PC-3 (cell line): ENCODE measurements around the gene HIVEP3. TPM values are rescaled to one million over a fixed set of nuclear protein-coding genes. Genes with fewer than 3 reads are reported as not detected.

Experiments used
- ATAC-seq: fragments of 200-7000 bp; cut with Tn5 transposase; 2 replicates; pipeline ENCODE4 v1.9.1; 2020; ENCODE audit warnings: mild to moderate bottlenecking, moderate library complexity
- BruUV-seq: library from RNA; stranded (reverse); fragments of 400-500 nt; replicated peaks from 2 replicates; lab custom pipeline; 2021; lab: Mats Ljungman, UMichigan
- CTCF ChIA-PET: fragments of 300-600 bp; sonication (Branson Sonifier 250); formaldehyde crosslinking; loops from one replicate; lab custom pipeline; 2022; ENCODE audit warnings: antibody characterized with exemption; lab: Charles Lee
- POLR2A ChIA-PET: fragments of 300-600 bp; sonication (Branson Sonifier 250); formaldehyde crosslinking; loops from one replicate; lab custom pipeline; 2022; ENCODE audit warnings: antibody characterized with exemption; ENCODE audit not compliant: unreplicated experiment; lab: Charles Lee
- DNase-seq: peaks from one replicate; pipeline ENCODE4 v3.0.0-alpha.2; 2015
- H2AFZ ChIP-seq: fragments of 300-600 bp; sonication (generic); 2 replicates; pipeline ENCODE4 v1.6.0; 2016; ENCODE audit warnings: antibody characterized with exemption, low read length
- H3F3A ChIP-seq: fragments of 300-600 bp; sonication (generic); one replicate; pipeline ENCODE4 v1.6.0; 2017; ENCODE audit warnings: antibody characterized with exemption, low read length, control low read depth, mild to moderate bottlenecking; ENCODE audit not compliant: unreplicated experiment
- H3K27ac ChIP-seq: fragments of 300-600 bp; sonication (generic); 2 replicates; pipeline ENCODE4 v1.5.1; 2016; ENCODE audit warnings: mild to moderate bottlenecking, low read length
- H3K27me3 ChIP-seq: fragments of 300-600 bp; sonication (generic); 2 replicates; pipeline ENCODE4 v1.6.1; 2016; ENCODE audit warnings: low read length, mixed read lengths
- H3K36me3 ChIP-seq: fragments of 300-600 bp; sonication (generic); 2 replicates; pipeline ENCODE4 v1.6.1; 2016; ENCODE audit warnings: low read depth, mixed run types, low read length, mixed read lengths
- H3K4me1 ChIP-seq: fragments of 300-600 bp; sonication (generic); 2 replicates; pipeline ENCODE4 v1.5.1; 2016; ENCODE audit warnings: low read length; ENCODE audit not compliant: insufficient read depth
- H3K4me2 ChIP-seq: fragments of 300-600 bp; sonication (generic); 2 replicates; pipeline ENCODE4 v1.6.0; 2016; ENCODE audit warnings: low read length
- H3K4me3 ChIP-seq: fragments of 300-600 bp; sonication (generic); 2 replicates; pipeline ENCODE4 v1.5.1; 2016; ENCODE audit warnings: mild to moderate bottlenecking, low read length, mixed read lengths
- H3K79me2 ChIP-seq: fragments of 300-600 bp; sonication (generic); 2 replicates; pipeline ENCODE4 v1.6.1; 2017; ENCODE audit warnings: low read length, mixed read lengths
- H3K9ac ChIP-seq: fragments of 300-600 bp; sonication (generic); 2 replicates; pipeline ENCODE4 v1.6.0; 2016; ENCODE audit warnings: mild to moderate bottlenecking, low read length
- H3K9me2 ChIP-seq: fragments of 300-600 bp; sonication (generic); replicated peaks from 2 replicates; pipeline ENCODE4 v1.6.1; 2016; ENCODE audit warnings: mixed run types, low read length, mixed read lengths
- H3K9me3 ChIP-seq: fragments of 300-600 bp; sonication (generic); 2 replicates; pipeline ENCODE4 v1.6.1; 2016; ENCODE audit warnings: low read length, mixed read lengths
- H4K20me1 ChIP-seq: fragments of 300-600 bp; sonication (generic); 2 replicates; pipeline ENCODE4 v1.6.1; 2016; ENCODE audit warnings: low read length, mixed read lengths
- EZH2 ChIP-seq: fragments of 300-600 bp; sonication (generic); IDR thresholded peaks from one replicate; pipeline ENCODE4 v1.6.1; 2017; ENCODE audit warnings: antibody characterized with exemption, mild to moderate bottlenecking, low read length; ENCODE audit not compliant: unreplicated experiment
- EZH2phosphoT487 ChIP-seq: fragments of 300-600 bp; sonication (generic); IDR thresholded peaks from 2 replicates; pipeline ENCODE4 v1.6.1; 2018; ENCODE audit warnings: mild to moderate bottlenecking, antibody characterized with exemption, low read length, borderline replicate concordance
- intact Hi-C: fragments of 100-400 bp; cut with micrococcal nuclease; formaldehyde crosslinking; loops from 2 replicates; pipeline ENCODE4 v1.9.0; 2023
- total RNA-seq: library from RNA; depleted of rRNA; stranded (reverse); fragments of >200 nt; gene quantifications from 2 replicates; pipeline ENCODE4 v1.2.3, GENCODE V29; 2014
- TF ChIP-seq, protein P1 (sequence below): fragments of 300-600 bp; sonication (generic); conservative IDR thresholded peaks from 2 replicates; pipeline ENCODE4 v1.5.1; 2017; ENCODE audit warnings: antibody characterized with exemption, low read depth, mild to moderate bottlenecking, low read length

The HIVEP3 gene
- total RNA-seq, 1 experiment from 2014 or later = 9.8 TPM

DNA sequence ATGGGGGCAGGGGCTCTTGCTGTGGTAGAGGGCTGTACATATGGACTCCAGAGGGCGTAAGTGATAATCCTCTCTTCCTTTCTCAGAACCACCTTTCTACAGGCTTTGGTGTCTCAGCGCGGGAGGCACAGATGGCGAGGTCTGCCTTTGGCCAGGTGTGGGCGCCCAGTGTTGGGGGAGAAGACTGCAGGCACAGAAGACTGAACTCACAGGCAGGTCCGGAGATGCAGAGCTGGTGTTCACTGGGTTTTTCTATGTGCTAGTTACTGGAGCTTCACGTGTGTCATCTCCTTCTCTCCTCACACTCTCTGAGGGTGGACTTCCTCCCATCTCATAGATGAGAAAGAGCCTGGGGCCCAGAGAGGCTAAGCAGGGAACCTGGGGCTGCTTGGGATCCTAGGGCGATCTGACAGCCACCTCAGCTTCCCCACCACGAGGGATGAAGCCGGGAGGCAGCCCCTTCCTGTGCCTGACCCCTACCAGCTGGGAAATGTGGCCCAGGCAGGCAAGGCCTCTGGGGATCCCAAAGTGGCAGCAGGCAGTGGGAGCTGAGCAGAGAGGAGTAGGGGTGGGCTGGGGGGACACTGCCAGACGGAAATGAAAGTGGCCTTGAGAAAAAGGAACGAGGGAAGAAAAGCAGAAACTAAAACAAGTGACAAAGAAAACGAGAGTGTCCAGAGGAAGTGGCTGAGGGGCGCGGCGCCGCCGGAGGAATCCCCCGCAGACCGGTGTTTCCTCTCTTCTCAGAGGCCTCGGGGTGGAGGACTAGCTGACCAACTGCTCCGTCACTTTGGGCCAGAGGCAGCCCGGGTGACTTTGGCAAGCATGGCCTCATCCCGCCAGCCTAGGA is 191.6 kb downstream of the HIVEP3 start:
- DNase-seq (no peak), ATAC-seq (no peak)
- Histone ChIP-seq H3K4me1 (no peaks in the 10 kb centered on the region), H2AFZ (no peak overlapping the region), H3K27me3 (no peaks in the 10 kb centered on the region), H3K4me2 (no peak overlapping the region), H3K4me3 (no peak overlapping the region), H3K27ac (no peak overlapping the region), H3K9me2 (no peaks in the 10 kb centered on the region), H3K9me3 (no peaks in the 10 kb centered on the region), H3K36me3 (no peaks in the 10 kb centered on the region), H3K9ac (no peak overlapping the region), H3F3A (no peaks in the 10 kb centered on the region), H4K20me1 (no peaks in the 10 kb centered on the region), H3K79me2 (no peaks in the 10 kb centered on the region)
- TF ChIP-seq EZH2 (no peak), EZH2phosphoT487 (no peak)
- TF ChIP-seq, protein P1, sequence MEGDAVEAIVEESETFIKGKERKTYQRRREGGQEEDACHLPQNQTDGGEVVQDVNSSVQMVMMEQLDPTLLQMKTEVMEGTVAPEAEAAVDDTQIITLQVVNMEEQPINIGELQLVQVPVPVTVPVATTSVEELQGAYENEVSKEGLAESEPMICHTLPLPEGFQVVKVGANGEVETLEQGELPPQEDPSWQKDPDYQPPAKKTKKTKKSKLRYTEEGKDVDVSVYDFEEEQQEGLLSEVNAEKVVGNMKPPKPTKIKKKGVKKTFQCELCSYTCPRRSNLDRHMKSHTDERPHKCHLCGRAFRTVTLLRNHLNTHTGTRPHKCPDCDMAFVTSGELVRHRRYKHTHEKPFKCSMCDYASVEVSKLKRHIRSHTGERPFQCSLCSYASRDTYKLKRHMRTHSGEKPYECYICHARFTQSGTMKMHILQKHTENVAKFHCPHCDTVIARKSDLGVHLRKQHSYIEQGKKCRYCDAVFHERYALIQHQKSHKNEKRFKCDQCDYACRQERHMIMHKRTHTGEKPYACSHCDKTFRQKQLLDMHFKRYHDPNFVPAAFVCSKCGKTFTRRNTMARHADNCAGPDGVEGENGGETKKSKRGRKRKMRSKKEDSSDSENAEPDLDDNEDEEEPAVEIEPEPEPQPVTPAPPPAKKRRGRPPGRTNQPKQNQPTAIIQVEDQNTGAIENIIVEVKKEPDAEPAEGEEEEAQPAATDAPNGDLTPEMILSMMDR = no peak; the same call in 1 of the 2 replicates
- ChIA-PET CTCF (no interaction called here), POLR2A (no interaction called here)
- intact Hi-C loops = no loop called here
- no TSS peak for BruUV-seq

DNA sequence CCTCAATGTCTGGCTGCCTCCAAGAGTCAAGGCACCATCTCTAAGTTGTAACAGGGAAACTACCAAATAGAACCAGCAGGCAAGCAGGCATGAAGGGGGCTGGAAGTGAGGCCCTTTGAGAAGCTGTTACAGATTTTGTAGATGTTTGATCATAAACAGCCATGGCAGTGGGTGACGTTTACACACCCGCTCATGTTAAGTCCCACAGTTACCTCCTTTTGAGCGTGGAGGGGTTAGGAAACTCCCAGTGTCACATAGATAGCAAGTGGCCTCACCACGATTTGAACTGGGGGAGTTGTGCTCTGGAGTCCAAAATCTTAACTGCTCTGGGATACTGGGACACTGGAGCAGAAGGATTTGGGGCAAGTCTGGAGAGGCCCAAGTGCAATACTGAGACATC is 192.4 kb downstream of the HIVEP3 start:
- ChIA-PET POLR2A (no interaction called here), CTCF (no interaction called here)
- no peak for ATAC-seq

More for the DNA sequence above, 192.4 kb downstream of the HIVEP3 start:
- no peak overlapping the region for H3K4me2 ChIP-seq
- DNase-seq = no peak
- intact Hi-C loops = no loop called here
- no peaks in the 10 kb centered on the region for H3K36me3 ChIP-seq
- H4K20me1 ChIP-seq = no peaks in the 10 kb centered on the region
- H3K4me3 ChIP-seq = no peak overlapping the region
- H3K9ac ChIP-seq = no peak overlapping the region
- no peaks in the 10 kb centered on the region for H3K9me3 ChIP-seq
- no peaks in the 10 kb centered on the region for H3K9me2 ChIP-seq
- no peaks in the 10 kb centered on the region for H3F3A ChIP-seq
- no peaks in the 10 kb centered on the region for H3K4me1 ChIP-seq
- H3K27me3 ChIP-seq = no peaks in the 10 kb centered on the region
- TF ChIP-seq EZH2phosphoT487 = no peak
- TF ChIP-seq, protein P1 = no peak
- no peak for TF ChIP-seq EZH2
- H2AFZ ChIP-seq = no peak overlapping the region
- H3K27ac ChIP-seq = no peak overlapping the region
- BruUV-seq = no TSS peak
- H3K79me2 ChIP-seq = no peaks in the 10 kb centered on the region
